CD4-positive, alpha-beta T cell (primary cell): ENCODE data around the gene FABP2. TPM values are rescaled to one million over a fixed set of nuclear protein-coding genes. Genes with fewer than 3 reads are reported as not detected.

Source experiments
- ATAC-seq: fragments of 200-7000 bp; cut with Tn5 transposase; one replicate; pipeline ENCODE4 v1.10.0; 2022; ENCODE audit warnings: mild to moderate bottlenecking; ENCODE audit not compliant: poor library complexity
- CTCF ChIA-PET: fragments of 350-600 bp; sonication (Branson Sonifier 250); formaldehyde crosslinking; loops from one replicate; lab custom pipeline; 2021; ENCODE audit warnings: antibody characterized with exemption, inconsistent platforms; lab: Charles Lee
- POLR2A ChIA-PET: fragments of 350-600 bp; sonication (Branson Sonifier 250); formaldehyde crosslinking; loops from one replicate; lab custom pipeline; 2021; ENCODE audit warnings: antibody characterized with exemption, inconsistent platforms; lab: Charles Lee
- DNase-seq, 14 experiments: peaks; one replicate each; pipeline ENCODE4 v3.0.0-alpha.2; 2013 to 2020; ENCODE audit warnings: mixed read lengths in 2 of 14
- H3K27ac ChIP-seq, 2 donors: one replicate each; pipeline versions ENCODE4 v1.5.1 to v1.7.0; 2013; ENCODE audit warnings: low read length in 2 of 2, low read depth in 1 of 2, mild to moderate bottlenecking in 1 of 2
- H3K27me3 ChIP-seq, 2 experiments: 1 replicate in 1 of 2; 2 replicates in 1 of 2; pipeline versions ENCODE4 v1.6.1 to v1.7.0; 2013; ENCODE audit warnings: low read length in 2 of 2, control low read depth in 1 of 2, mild to moderate bottlenecking in 1 of 2, moderate library complexity in 1 of 2; ENCODE audit not compliant: insufficient read depth in 2 of 2, control insufficient read depth in 1 of 2
- H3K36me3 ChIP-seq: one replicate; pipeline ENCODE4 v1.6.1; 2013; ENCODE audit warnings: low read length, control low read depth; ENCODE audit not compliant: insufficient read depth
- H3K4me1 ChIP-seq: one replicate; pipeline ENCODE4 v1.6.1; 2013; ENCODE audit warnings: low read length, control low read depth; ENCODE audit not compliant: insufficient read depth
- H3K4me3 ChIP-seq: one replicate; pipeline ENCODE4 v1.5.1; 2013; ENCODE audit warnings: mild to moderate bottlenecking, low read length, moderate library complexity
- H3K9me3 ChIP-seq, 2 experiments: 1 replicate in 1 of 2; 2 replicates in 1 of 2; pipeline versions ENCODE4 v1.6.1 to v1.7.0; 2013; ENCODE audit warnings: low read length in 2 of 2, mild to moderate bottlenecking in 2 of 2, control low read depth in 1 of 2, moderate library complexity in 1 of 2; ENCODE audit not compliant: control insufficient read depth in 1 of 2, insufficient read depth in 1 of 2
- H3K27ac Mint-ChIP-seq: one replicate; pipeline ENCODE4 v1.8.0; 2020; ENCODE audit warnings: mixed read lengths
- H3K27me3 Mint-ChIP-seq: one replicate; pipeline ENCODE4 v1.8.0; 2021; ENCODE audit warnings: mixed read lengths
- H3K36me3 Mint-ChIP-seq: one replicate; pipeline ENCODE4 v1.8.0; 2021; ENCODE audit warnings: low read depth, mixed read lengths
- H3K4me1 Mint-ChIP-seq: one replicate; pipeline ENCODE4 v1.8.0; 2021; ENCODE audit warnings: low read depth, mixed read lengths
- H3K4me3 Mint-ChIP-seq: one replicate; pipeline ENCODE4 v1.8.0; 2020; ENCODE audit warnings: mild to moderate bottlenecking, mixed read lengths
- H3K9me3 Mint-ChIP-seq: one replicate; pipeline ENCODE4 v1.8.0; 2020; ENCODE audit warnings: mixed read lengths
- CTCF ChIP-seq: fragments of 200-600 bp; IDR thresholded peaks from one replicate; pipeline ENCODE4 v1.8.0; 2022; ENCODE audit warnings: antibody characterized with exemption, mild to moderate bottlenecking
- intact Hi-C, 2 experiments: fragments of 100-400 bp; cut with DNase I in 1 of 2; cut with micrococcal nuclease in 1 of 2; formaldehyde crosslinking; loops; one replicate each; pipeline versions ENCODE4 v1.15.1 to v1.9.0; 2023 to 2025; cut with DNase I, micrococcal nuclease
- total RNA-seq, 174 experiments: library from RNA in 2 of 174; stranded (reverse) in 2 of 174; gene quantifications; one replicate each; pipeline ENCODE4 v1.2.3 and lab custom pipeline; 2021 to 2026

Gene FABP2
- total RNA-seq, 2 experiments from 2014 or later, result not detected

- intact Hi-C loops, result no loop called here
- H3K4me1 Mint-ChIP-seq, result no peaks in the 10 kb centered on the region
Measured at GRCh38 chr4:119328695-119329094, 6.8 kb upstream of the FABP2 start.

GRCh38 chr4:119317990-119318389, 3.9 kb downstream of the FABP2 start:
- no peaks in the 10 kb centered on the region for H3K9me3 ChIP-seq
- H3K4me1 ChIP-seq, result no peaks in the 10 kb centered on the region
- DNase-seq (no peak), ATAC-seq (no peak)
- H3K27me3 Mint-ChIP-seq, result peaks cover 12% of the 10 kb centered on the region
- no peaks in the 10 kb centered on the region for H3K36me3 Mint-ChIP-seq
- CTCF ChIA-PET, result no interaction called here
- POLR2A ChIA-PET, result no interaction called here
- no peak overlapping the region for H3K4me3 Mint-ChIP-seq
- H3K27ac ChIP-seq, result no peak overlapping the region
- H3K4me3 ChIP-seq, result no peak overlapping the region
- peaks cover 0 to under 1% of the 10 kb centered on the region in 2 experiments for H3K27me3 ChIP-seq
- peaks cover 4% of the 10 kb centered on the region for H3K4me1 Mint-ChIP-seq
- intact Hi-C loops, result no loop called here
- no peak overlapping the region for H3K27ac Mint-ChIP-seq
- no peaks in the 10 kb centered on the region for H3K9me3 Mint-ChIP-seq
- no peak for TF ChIP-seq CTCF
- no peaks in the 10 kb centered on the region for H3K36me3 ChIP-seq

More at GRCh38 chr4:119328695-119329094, 6.8 kb upstream of the FABP2 start:
- TF ChIP-seq CTCF, result no peak
- no peak for DNase-seq
- no peak overlapping the region for H3K4me3 ChIP-seq
- no peak overlapping the region for H3K27ac ChIP-seq
- no peak overlapping the region for H3K27ac Mint-ChIP-seq
- H3K4me3 Mint-ChIP-seq, result no peak overlapping the region
- H3K9me3 ChIP-seq, result no peaks in the 10 kb centered on the region
- H3K4me1 ChIP-seq, result no peaks in the 10 kb centered on the region
- POLR2A ChIA-PET, result no interaction called here
- no peaks in the 10 kb centered on the region for H3K36me3 ChIP-seq
- CTCF ChIA-PET, result no interaction called here
- ATAC-seq, result no peak
- peaks cover 26% of the 10 kb centered on the region for H3K27me3 Mint-ChIP-seq
- H3K27me3 ChIP-seq, result no peaks in the 10 kb centered on the region
- no peaks in the 10 kb centered on the region for H3K36me3 Mint-ChIP-seq
- H3K9me3 Mint-ChIP-seq, result peaks cover 2% of the 10 kb centered on the region

- no peaks in the 10 kb centered on the region for H3K4me1 Mint-ChIP-seq
- Histone ChIP-seq H3K4me1 (no peaks in the 10 kb centered on the region), H3K36me3 (no peaks in the 10 kb centered on the region), H3K27me3 (peaks cover 0 to 2% of the 10 kb centered on the region in 2 experiments), H3K27ac (no peak overlapping the region), H3K9me3 (no peaks in the 10 kb centered on the region), H3K4me3 (no peak overlapping the region)
- peaks cover 16% of the 10 kb centered on the region for H3K27me3 Mint-ChIP-seq
- CTCF ChIA-PET, result no interaction called here
- DNase-seq, result no peak
- H3K27ac Mint-ChIP-seq, result no peak overlapping the region
- POLR2A ChIA-PET, result no interaction called here
- no peak for TF ChIP-seq CTCF
- intact Hi-C loops, result loop anchor here (1.0 to 2.0 kb wide), 3 partner anchors 310 to 736 kb away; no protein-coding TSS in a partner anchor
- no peak for ATAC-seq
- H3K4me3 Mint-ChIP-seq, result no peak overlapping the region
- H3K9me3 Mint-ChIP-seq, result no peaks in the 10 kb centered on the region
- no peaks in the 10 kb centered on the region for H3K36me3 Mint-ChIP-seq
Measured at GRCh38 chr4:119315036-119315435, 6.9 kb downstream of the FABP2 start.
